WI38 (cell line): ENCODE results near the gene MTIF3.

Experiments
- H3K4me3 ChIP-seq: 2 replicates; pipeline ENCODE4 v1.5.1; 2011; ENCODE audit warnings: low read depth, mild to moderate bottlenecking, control low read depth, low read length
- CTCF ChIP-seq: IDR thresholded peaks from 2 replicates; pipeline ENCODE4 v1.5.1; 2012; ENCODE audit warnings: low read depth, mild to moderate bottlenecking, control low read depth, low read length

Gene MTIF3

GRCh38 chr13:27440408-27440807, 10.0 kb downstream of the MTIF3 start:
- no peak for TF ChIP-seq CTCF
- H3K4me3 ChIP-seq, result no peak overlapping the region

GRCh38 chr13:27437126-27437525, 13.2 kb downstream of the MTIF3 start:
- no peak for TF ChIP-seq CTCF
- no peak overlapping the region for H3K4me3 ChIP-seq

- no peak for TF ChIP-seq CTCF
- H3K4me3 ChIP-seq, result no peak overlapping the region
These were observed 17.7 kb downstream of the MTIF3 start for GRCh38 chr13:27432611-27433210.

- no peak for TF ChIP-seq CTCF
- no peak overlapping the region for H3K4me3 ChIP-seq
These were observed 18.2 kb downstream of the MTIF3 start for GRCh38 chr13:27432180-27432579.

GRCh38 chr13:27428160-27428559, 22.2 kb downstream of the MTIF3 start:
- no peak overlapping the region for H3K4me3 ChIP-seq
- TF ChIP-seq CTCF, result no peak

- TF ChIP-seq CTCF, result no peak
- H3K4me3 ChIP-seq, result no peak overlapping the region
These were observed 22.7 kb downstream of the MTIF3 start for GRCh38 chr13:27427641-27428040.

- TF ChIP-seq CTCF, result 0 out of 2 replicates have a peak, but pooled peaks have one; percentile 17
- peak overlapping the region; percentile 66 for H3K4me3 ChIP-seq
These were observed 24.3 kb downstream of the MTIF3 start for GRCh38 chr13:27425918-27426630.
